ENCODE data around the gene CACHD1.

DNA sequence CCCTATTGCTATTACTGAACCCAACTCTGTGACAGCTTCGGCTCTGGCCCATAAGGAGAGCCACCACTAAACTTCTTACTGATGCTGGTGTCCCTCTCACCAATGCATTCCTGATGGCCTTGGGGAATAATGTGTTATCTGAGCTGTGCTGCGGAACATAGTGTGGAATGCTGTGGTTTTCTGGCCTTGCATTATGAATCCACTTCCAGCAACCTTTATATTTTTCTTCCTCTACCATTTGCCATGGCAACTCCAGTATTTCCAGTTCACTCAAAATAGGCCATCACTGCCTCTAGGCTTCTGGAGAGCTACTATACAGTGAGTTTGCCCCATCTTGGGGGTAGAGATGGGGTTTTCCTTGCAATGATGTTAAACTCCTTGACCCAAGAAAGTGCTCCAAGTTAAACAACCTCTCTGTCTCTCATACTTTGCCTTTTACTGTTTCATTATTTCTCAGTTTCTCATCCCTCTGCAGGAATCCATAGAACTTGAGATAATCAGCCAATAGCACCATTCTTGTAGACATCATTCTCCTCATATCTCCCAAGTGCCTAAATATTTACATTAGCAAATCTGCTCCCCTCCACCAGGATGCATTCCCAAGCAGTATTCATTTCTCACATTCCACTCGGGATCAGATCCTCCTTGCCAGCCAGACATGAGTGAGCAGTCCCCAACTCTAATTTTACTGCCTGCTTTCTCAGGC, 263.8 kb downstream of the CACHD1 start:
- TF ChIP-seq, protein P1, sequence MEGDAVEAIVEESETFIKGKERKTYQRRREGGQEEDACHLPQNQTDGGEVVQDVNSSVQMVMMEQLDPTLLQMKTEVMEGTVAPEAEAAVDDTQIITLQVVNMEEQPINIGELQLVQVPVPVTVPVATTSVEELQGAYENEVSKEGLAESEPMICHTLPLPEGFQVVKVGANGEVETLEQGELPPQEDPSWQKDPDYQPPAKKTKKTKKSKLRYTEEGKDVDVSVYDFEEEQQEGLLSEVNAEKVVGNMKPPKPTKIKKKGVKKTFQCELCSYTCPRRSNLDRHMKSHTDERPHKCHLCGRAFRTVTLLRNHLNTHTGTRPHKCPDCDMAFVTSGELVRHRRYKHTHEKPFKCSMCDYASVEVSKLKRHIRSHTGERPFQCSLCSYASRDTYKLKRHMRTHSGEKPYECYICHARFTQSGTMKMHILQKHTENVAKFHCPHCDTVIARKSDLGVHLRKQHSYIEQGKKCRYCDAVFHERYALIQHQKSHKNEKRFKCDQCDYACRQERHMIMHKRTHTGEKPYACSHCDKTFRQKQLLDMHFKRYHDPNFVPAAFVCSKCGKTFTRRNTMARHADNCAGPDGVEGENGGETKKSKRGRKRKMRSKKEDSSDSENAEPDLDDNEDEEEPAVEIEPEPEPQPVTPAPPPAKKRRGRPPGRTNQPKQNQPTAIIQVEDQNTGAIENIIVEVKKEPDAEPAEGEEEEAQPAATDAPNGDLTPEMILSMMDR (IDR thresholded peaks at IDR 0.05): no peak
- TF ChIP-seq POLR2A (IDR thresholded peaks at IDR 0.05): no peak
